Measurements from ENCODE around the gene FGF14.
"Not testable (repeated sequence)": the region's sequence is repeated elsewhere in the genome, so short reads cannot be mapped to it uniquely, and the experiment has no call there.

The FGF14 gene

DNA sequence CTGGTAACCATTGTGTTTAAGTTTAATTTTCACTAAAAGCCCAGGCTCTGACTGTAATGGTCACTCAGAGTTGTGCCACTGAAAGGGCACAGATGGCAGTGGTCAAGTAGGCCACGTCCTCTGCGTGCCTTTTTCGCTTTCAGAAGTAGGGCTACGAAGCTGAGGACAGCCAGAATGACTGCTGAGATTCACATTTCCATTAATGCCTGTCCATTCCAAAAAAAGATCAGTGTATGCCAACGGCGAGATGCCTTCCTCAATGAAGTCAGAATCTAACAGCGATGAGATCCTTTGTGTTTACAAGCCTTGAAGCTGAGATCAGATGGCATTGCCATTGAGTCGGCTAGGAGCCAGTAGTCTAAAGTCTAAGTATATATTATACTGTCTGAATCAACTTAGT lies 311.3 kb downstream of the FGF14 start:
- no peak overlapping the region for H3K27ac ChIP-seq
- H3K9ac ChIP-seq: no peak overlapping the region
- no peak for TF ChIP-seq Cebpa-rat (IDR thresholded peaks at IDR 0.05)
- no peak overlapping the region for H3K4me3 ChIP-seq
- H3K36me3 ChIP-seq: no peaks in the 10 kb centered on the region
- H3K9me3 ChIP-seq: no peaks in the 10 kb centered on the region
- no peaks in the 10 kb centered on the region for H4K20me1 ChIP-seq
- no peaks in the 10 kb centered on the region for H3K27me3 ChIP-seq
- no peaks in the 10 kb centered on the region for H3K4me1 ChIP-seq
- H3K4me2 ChIP-seq: no peak overlapping the region

DNA sequence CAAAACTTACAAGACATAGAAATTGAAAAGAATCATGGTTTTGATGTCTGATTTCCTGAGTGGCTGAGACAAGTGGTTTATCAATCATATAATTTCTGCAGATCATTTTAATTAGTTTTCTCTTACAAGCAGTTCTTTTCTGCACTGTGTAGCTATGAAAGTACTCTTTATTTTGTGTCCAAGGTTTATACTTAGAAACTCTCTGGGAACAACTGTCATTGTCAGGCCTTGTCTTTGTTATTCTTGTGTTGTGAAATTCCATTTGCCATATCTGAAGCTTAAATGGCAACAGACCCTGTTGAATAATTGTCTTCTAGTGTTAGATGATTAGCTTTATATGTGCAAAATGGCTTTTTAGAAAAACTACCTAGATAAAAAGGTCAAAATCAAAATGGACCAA lies 312.1 kb downstream of the FGF14 start:
- no peak overlapping the region for H3K4me3 ChIP-seq
- no peaks in the 10 kb centered on the region for H3K9me3 ChIP-seq
- no peaks in the 10 kb centered on the region for H3K36me3 ChIP-seq
- no peaks in the 10 kb centered on the region for H3K27me3 ChIP-seq
- H3K9ac ChIP-seq: no peak overlapping the region
- no peak overlapping the region for H3K27ac ChIP-seq
- no peak for TF ChIP-seq Cebpa-rat (IDR thresholded peaks at IDR 0.05)
- no peak overlapping the region for H3K4me2 ChIP-seq
- no peaks in the 10 kb centered on the region for H4K20me1 ChIP-seq
- H3K4me1 ChIP-seq: no peaks in the 10 kb centered on the region

DNA sequence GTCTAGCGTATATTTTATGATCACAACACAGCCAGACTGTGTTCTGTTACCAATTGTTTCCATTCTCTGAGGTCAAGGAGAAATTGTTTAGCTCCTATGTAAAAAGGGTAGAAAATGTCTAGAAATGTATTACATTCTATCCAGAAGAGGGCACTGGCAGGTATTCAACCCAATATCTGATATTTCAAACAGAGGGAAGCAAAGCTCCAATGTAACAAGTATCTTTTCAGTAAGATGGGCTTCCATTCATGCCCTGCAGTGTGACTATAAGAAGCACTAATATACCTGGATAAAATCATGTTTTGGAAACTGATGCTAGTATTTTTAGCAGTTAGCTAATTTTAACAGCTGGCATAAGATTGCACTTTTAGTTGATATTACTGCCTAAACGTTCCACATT lies 312.7 kb downstream of the FGF14 start:
- no peaks in the 10 kb centered on the region for H4K20me1 ChIP-seq
- no peak for TF ChIP-seq Cebpa-rat (IDR thresholded peaks at IDR 0.05)

DNA sequence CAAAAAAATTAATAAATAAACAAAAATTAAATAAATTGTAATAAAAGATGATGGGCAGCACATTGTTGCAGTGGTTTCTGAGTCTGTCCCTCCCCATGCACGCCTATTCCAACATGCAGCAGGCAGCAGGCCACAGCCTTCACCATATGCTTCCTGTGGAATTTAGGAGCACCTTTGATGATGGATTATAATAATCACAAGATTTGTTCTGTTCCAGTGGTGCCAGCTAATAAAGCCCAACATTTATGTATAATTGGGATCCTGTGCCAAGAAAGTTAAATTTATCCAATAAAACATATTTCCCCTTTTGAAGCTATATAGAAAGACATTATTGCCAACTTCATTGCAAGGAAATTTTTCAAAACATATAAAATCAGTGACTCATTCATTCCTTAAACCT lies 328.6 kb downstream of the FGF14 start:
- Histone ChIP-seq H3K27me3 (no peaks in the 10 kb centered on the region), H4K20me1 (no peaks in the 10 kb centered on the region), H3K27ac (no peak overlapping the region), H3K4me3 (no peak overlapping the region), H3K4me2 (no peak overlapping the region), H3K9ac (no peak overlapping the region), H3K4me1 (no peaks in the 10 kb centered on the region), H3K36me3 (no peaks in the 10 kb centered on the region), H3K9me3 (no peaks in the 10 kb centered on the region)
- no peak for TF ChIP-seq Cebpa-rat (IDR thresholded peaks at IDR 0.05)

More for the DNA sequence above, 312.7 kb downstream of the FGF14 start:
- no peaks in the 10 kb centered on the region for H3K36me3 ChIP-seq
- no peak overlapping the region for H3K4me2 ChIP-seq
- H3K27ac ChIP-seq: no peak overlapping the region
- H3K27me3 ChIP-seq: no peaks in the 10 kb centered on the region
- no peak overlapping the region for H3K9ac ChIP-seq
- H3K4me3 ChIP-seq: no peak overlapping the region
- H3K9me3 ChIP-seq: no peaks in the 10 kb centered on the region
- no peaks in the 10 kb centered on the region for H3K4me1 ChIP-seq

DNA sequence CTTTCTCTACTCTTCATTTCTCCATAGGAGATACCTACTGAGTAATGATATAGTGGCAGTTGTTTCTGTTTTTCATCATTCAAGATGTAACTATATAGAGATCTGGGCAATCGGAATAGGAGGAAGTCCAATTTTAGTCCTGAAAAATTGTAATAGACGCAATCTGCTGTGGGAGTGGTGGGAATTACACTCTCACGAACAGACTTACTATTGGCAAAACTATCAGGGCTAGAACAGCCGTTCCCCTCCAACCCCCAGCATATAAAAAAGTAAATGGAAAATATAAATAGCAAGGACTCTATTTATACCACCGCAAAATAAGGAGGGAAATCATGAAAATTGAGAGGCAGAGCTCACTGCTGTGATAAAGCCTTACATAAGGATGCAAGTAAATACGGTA lies 330.1 kb downstream of the FGF14 start:
- no peaks in the 10 kb centered on the region for H3K27me3 ChIP-seq
- no peaks in the 10 kb centered on the region for H3K9me3 ChIP-seq
- H3K4me2 ChIP-seq: no peak overlapping the region
- H3K4me1 ChIP-seq: no peaks in the 10 kb centered on the region
- no peak for TF ChIP-seq Cebpa-rat (IDR thresholded peaks at IDR 0.05)
- H3K9ac ChIP-seq: no peak overlapping the region
- H4K20me1 ChIP-seq: no peaks in the 10 kb centered on the region
- H3K4me3 ChIP-seq: no peak overlapping the region
- no peaks in the 10 kb centered on the region for H3K36me3 ChIP-seq
- H3K27ac ChIP-seq: no peak overlapping the region

DNA sequence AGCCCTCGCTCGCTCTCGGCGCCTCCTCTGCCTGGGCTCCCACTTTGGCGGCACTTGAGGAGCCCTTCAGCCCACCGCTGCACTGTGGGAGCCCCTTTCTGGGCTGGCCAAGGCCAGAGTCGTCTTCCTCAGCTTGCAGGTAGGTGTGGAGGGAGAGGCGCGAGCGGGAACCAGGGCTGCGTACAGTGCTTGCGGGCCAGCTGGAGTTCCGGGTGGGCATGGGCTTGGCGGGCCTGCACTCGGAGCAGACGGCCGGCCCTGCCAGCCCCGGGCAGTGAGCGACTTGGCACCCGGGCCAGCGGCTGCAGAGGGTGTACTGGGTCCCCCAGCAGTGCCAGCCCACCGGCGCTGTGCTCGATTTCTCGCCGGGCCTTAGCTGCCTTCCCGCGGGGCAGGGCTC lies 333.5 kb downstream of the FGF14 start:
- H3K9ac ChIP-seq, H3K4me1 ChIP-seq, H3K9me3 ChIP-seq, H4K20me1 ChIP-seq, H3K36me3 ChIP-seq, H3K4me2 ChIP-seq, H3K4me3 ChIP-seq, H3K27ac ChIP-seq, H3K27me3 ChIP-seq: not testable (repeated sequence)

DNA sequence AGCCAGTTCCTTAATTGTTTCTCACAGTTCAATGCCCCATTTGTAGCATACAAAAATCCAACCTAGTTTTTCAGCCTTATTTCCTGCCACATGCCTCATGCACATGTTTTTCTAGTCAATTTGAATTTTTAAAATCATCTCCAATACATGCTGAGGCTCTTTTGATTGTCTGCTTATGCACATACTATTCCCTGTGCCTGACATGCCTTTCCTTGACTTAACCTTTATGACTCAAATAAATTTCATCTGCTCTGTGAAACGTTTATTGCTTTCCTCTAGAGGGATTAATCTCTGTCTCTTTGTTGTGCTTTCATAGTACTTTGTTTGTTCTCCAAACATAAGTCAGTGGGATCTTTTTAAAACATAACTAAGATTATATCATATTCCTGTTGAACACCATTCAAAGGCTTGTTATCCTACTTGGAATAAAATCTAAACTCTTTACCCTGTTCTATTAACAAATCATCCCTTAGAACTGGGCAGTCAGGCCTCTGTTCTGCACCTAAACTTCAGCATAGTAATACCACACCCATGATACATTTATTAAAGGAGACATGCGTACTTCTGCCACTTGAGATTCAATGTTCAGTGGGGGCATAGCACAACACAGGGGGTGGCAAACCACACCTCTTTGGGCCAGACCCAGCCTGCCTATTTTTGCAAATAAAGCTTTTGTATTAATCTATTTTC lies 346.6 kb downstream of the FGF14 start:
- H4K20me1 ChIP-seq: no peaks in the 10 kb centered on the region
- no peaks in the 10 kb centered on the region for H3K36me3 ChIP-seq
- TF ChIP-seq Cebpa-rat (IDR thresholded peaks at IDR 0.05): no peak
- H3K4me1 ChIP-seq: no peaks in the 10 kb centered on the region
- no peaks in the 10 kb centered on the region for H3K27me3 ChIP-seq
- no peak overlapping the region for H3K9ac ChIP-seq
- H3K4me2 ChIP-seq: no peak overlapping the region
- no peak overlapping the region for H3K27ac ChIP-seq
- H3K4me3 ChIP-seq: no peak overlapping the region
- H3K9me3 ChIP-seq: peaks cover 21% of the 10 kb centered on the region

DNA sequence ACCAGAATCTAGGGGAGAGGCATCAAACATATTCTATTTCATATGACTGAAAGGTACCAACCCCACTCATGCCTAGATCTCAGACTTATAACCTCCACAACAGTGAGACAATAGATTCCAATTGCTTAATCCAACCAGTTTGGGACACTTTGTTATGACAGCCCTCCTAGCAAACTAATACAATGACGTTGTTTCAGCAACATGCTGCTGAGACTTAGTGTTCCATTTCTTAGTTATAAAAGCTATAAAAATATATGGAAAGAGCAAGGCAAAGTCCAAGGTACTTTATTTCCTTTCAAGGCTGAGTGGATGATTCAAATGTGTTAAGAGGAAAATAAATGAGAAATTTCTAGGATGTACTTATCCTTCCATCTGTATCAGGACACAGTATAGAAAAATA lies 352.0 kb downstream of the FGF14 start:
- H3K9ac ChIP-seq: no peak overlapping the region

DNA sequence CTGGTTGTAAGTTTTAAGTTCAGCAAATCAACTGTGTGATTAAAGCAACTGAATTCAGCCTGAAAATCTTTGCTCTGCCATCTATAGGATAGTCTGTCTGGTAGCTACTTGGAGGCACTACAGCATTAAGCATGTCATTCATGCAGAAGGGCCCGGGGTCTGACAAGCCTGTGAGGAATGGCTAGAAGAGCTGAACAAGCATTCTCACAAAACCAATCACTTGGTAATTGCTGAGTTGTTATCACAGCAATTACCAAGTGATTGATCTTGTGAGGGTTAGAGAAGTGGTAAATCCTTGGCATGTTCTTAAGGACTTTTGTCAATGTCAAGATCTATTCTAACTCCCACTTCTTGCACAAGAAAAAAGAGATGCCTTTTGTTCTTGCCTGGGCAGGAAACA lies 356.1 kb downstream of the FGF14 start:
- TF ChIP-seq Cebpa-rat (IDR thresholded peaks at IDR 0.05): no peak
- peaks cover 2% of the 10 kb centered on the region; the same call in 1 of the 2 replicates for H3K9me3 ChIP-seq
- H3K4me3 ChIP-seq: no peak overlapping the region
- no peaks in the 10 kb centered on the region for H3K27me3 ChIP-seq
- no peaks in the 10 kb centered on the region for H4K20me1 ChIP-seq
- no peak overlapping the region for H3K27ac ChIP-seq
- H3K4me1 ChIP-seq: no peaks in the 10 kb centered on the region
- H3K36me3 ChIP-seq: no peaks in the 10 kb centered on the region
- H3K9ac ChIP-seq: no peak overlapping the region
- H3K4me2 ChIP-seq: no peak overlapping the region

More for the DNA sequence above, 352.0 kb downstream of the FGF14 start:
- no peak overlapping the region for H3K4me3 ChIP-seq
- no peak overlapping the region for H3K4me2 ChIP-seq
- H3K9me3 ChIP-seq: peaks cover 21% of the 10 kb centered on the region
- no peaks in the 10 kb centered on the region for H3K4me1 ChIP-seq
- no peaks in the 10 kb centered on the region for H3K36me3 ChIP-seq
- H3K27ac ChIP-seq: no peak overlapping the region
- no peaks in the 10 kb centered on the region for H3K27me3 ChIP-seq
- TF ChIP-seq Cebpa-rat (IDR thresholded peaks at IDR 0.05): no peak
- H4K20me1 ChIP-seq: no peaks in the 10 kb centered on the region

DNA sequence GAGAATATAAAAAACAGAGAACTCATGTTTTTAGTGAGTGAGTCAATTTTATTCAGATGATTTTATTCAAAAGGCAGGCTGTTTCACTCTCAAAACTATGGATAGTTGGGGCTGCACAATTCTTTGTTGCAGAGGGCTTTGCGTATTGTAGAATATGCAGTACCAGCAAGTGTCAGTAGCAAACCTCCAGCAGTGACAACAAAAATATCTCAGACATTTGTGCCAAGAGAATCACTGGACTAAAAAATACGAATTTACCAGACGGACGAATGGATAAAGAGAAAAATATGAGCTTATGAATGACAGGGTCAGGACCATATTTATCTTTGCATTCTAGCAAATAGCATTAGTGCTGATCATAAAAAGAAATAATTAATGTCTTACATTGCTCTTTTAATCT lies 359.1 kb downstream of the FGF14 start:
- Histone ChIP-seq H3K4me2 (no peak overlapping the region), H3K9me3 (no peaks in the 10 kb centered on the region), H3K27me3 (no peaks in the 10 kb centered on the region), H3K4me3 (no peak overlapping the region), H3K4me1 (peaks cover 10% of the 10 kb centered on the region), H3K36me3 (no peaks in the 10 kb centered on the region), H3K27ac (no peak overlapping the region), H4K20me1 (no peaks in the 10 kb centered on the region), H3K9ac (no peak overlapping the region)
- no peak for TF ChIP-seq Cebpa-rat (IDR thresholded peaks at IDR 0.05)

DNA sequence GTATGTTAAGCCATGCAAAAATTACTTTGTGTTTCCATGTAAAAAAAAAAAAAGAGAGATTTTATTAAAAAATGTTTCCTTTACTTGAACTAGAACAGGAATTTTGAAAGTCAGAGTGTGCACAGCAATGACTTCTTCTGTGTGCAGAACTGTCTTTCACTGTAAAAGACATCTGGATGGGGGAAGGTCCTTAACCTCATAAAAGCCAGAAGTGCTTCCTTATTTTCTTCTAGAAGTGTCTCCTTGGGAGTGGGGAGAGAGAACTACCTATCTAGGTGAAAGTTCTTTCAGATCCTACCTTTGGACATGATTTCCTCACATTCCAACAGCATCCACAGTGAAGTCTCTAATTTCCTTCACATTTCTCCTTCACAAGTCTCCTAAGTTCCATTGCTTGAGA lies 360.3 kb downstream of the FGF14 start:
- no peak for TF ChIP-seq Cebpa-rat (IDR thresholded peaks at IDR 0.05)
- Histone ChIP-seq H3K9me3 (no peaks in the 10 kb centered on the region), H3K27me3 (no peaks in the 10 kb centered on the region), H3K4me3 (no peak overlapping the region), H4K20me1 (no peaks in the 10 kb centered on the region), H3K4me2 (no peak overlapping the region), H3K36me3 (no peaks in the 10 kb centered on the region), H3K27ac (no peak overlapping the region), H3K4me1 (peaks cover 10% of the 10 kb centered on the region), H3K9ac (no peak overlapping the region)

Data from BLaER1 (cell line).